Adrenal gland (tissue), 12 donors: ENCODE measurements around the gene PXT1. TPM values are rescaled to one million over a fixed set of nuclear protein-coding genes. Genes with fewer than 3 reads are reported as not detected.

Experiments used
- DNase-seq, 7 donors: peaks; one replicate each; pipeline ENCODE4 v3.0.0-alpha.2; 2019 to 2020
- H3K27ac ChIP-seq, 5 donors: fragments of 200-600 bp; sonication (generic) in 4 of 5; 1 replicate in 3 of 5; 2 replicates in 2 of 5; pipeline versions ENCODE4 v1.5.1 to v1.8.0; 2016 to 2020; ENCODE audit warnings: mild to moderate bottlenecking in 1 of 5
- H3K27me3 ChIP-seq: fragments of 200-600 bp; 2 replicates; pipeline ENCODE4 v1.8.0; 2021
- H3K36me3 ChIP-seq, 2 donors: fragments of 200-600 bp; replicated peaks in 1 of 2; 1 replicate in 1 of 2; 2 replicates in 1 of 2; pipeline versions ENCODE4 v1.5.1 to v1.8.0; 2018 to 2022
- H3K4me1 ChIP-seq, 2 donors: fragments of 200-600 bp; replicated peaks in 1 of 2; 1 replicate in 1 of 2; 2 replicates in 1 of 2; pipeline versions ENCODE4 v1.5.1 to v1.8.0; 2018 to 2021
- H3K4me3 ChIP-seq, 4 donors: fragments of 200-600 bp; sonication (generic) in 3 of 4; one replicate each; pipeline ENCODE4 v1.5.1; 2016 to 2018
- H3K9me3 ChIP-seq, 3 donors: fragments of 200-600 bp; sonication (generic) in 1 of 3; replicated peaks in 1 of 3; 1 replicate in 2 of 3; 2 replicates in 1 of 3; pipeline versions ENCODE4 v1.5.1 to v1.8.0; 2016 to 2021
- POLR2A ChIP-seq, 2 donors: fragments of 450-650 bp; IDR thresholded peaks; one replicate each; pipeline ENCODE4 v1.6.1; 2017; ENCODE audit warnings: antibody characterized with exemption in 2 of 2, mild to moderate bottlenecking in 2 of 2, moderate library complexity in 1 of 2
- WGBS, 4 donors: extraction: QIAGEN DNeasy Blood & Tissue Kit in 2 of 4; methylation state at CpG; one replicate each; pipeline versions ENCODE4 v1.1.5 to v1.1.7; 2013 to 2017; 5-methylcytosine and 5-hydroxymethylcytosine counted together
- intact Hi-C, 2 donors: fragments of 100-400 bp; cut with DNase I; formaldehyde crosslinking; loops; one replicate each; pipeline versions ENCODE4 v1.14.1 to v1.15.0; 2022 to 2023
- polyA plus RNA-seq, 3 donors: library from polyadenylated mRNA; stranded (reverse); fragments of 200-250 nt in 2 of 3; fragments of 350-450 nt in 1 of 3; fragmentation: Illumina TruSeq in 1 of 3; extraction: RNeasy Lipid Tissue Mini Kit (QIAGEN cat#74804) in 1 of 3; gene quantifications; one replicate each; pipeline ENCODE4 v1.2.3, GENCODE V29; 2013 to 2014
- total RNA-seq, 9 donors: library from RNA; depleted of rRNA in 4 of 9; stranded (reverse); fragments of >200 nt in 4 of 9; fragments of 120-200 nt in 1 of 9; fragmentation: NEBNext Ultra II Directional in 1 of 9; extraction: Animal tissue kit (Norgen Biotek cat#: 25700) in 1 of 9; gene quantifications; one replicate each; pipeline versions ENCODE4 v1.1.0 to v1.2.4, GENCODE V29; 2013 to 2023
- TF ChIP-seq, protein P1 (sequence below), 6 experiments: fragments of 450-650 bp in 4 of 6; fragments of 200-600 bp in 2 of 6; sonication (generic) in 1 of 6; IDR thresholded peaks; 1 replicate in 5 of 6; 2 replicates in 1 of 6; pipeline versions ENCODE4 v1.5.1 to v1.8.0; 2016 to 2021; ENCODE audit warnings: antibody characterized with exemption in 6 of 6, mild to moderate bottlenecking in 2 of 6, moderate library complexity in 1 of 6
- donor health status: healthy with polysubstance abuse.
- donor health status: Bipolar disorder and iron deficiency.
- donor health status: DM: yes; HTN: yes; CAD: no.
- donor health status: DM: no; HTN: no; CAD: no.
- donor health status: DM: no; HTN: no; CAD: no.
- donor health status: DM: yes; HTN: yes; CAD: no.

PXT1 gene
- total and polyA plus RNA-seq, 12 donors = not detected

DNA sequence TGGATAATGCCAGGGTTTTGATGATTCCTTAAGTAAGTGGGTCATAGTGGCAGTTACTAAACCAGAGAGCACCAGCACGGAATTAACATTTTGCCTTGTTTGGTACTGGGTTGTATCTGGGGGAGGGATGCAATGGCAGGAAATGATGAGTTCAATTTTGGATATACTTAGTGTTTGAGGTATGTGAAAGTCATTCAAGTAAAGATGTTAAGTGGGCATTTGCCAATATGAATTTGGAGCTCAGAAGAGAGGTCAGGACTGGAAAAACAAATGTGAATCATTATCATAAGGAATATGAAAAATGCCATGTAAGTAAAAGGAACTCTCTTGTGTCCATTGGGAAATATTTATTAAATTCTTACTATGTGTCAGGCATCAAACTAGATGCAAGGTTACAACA, 6.2 kb downstream of the PXT1 start:
- TF ChIP-seq POLR2A (IDR thresholded peaks at IDR 0.05) = no peak
- TF ChIP-seq, protein P1, sequence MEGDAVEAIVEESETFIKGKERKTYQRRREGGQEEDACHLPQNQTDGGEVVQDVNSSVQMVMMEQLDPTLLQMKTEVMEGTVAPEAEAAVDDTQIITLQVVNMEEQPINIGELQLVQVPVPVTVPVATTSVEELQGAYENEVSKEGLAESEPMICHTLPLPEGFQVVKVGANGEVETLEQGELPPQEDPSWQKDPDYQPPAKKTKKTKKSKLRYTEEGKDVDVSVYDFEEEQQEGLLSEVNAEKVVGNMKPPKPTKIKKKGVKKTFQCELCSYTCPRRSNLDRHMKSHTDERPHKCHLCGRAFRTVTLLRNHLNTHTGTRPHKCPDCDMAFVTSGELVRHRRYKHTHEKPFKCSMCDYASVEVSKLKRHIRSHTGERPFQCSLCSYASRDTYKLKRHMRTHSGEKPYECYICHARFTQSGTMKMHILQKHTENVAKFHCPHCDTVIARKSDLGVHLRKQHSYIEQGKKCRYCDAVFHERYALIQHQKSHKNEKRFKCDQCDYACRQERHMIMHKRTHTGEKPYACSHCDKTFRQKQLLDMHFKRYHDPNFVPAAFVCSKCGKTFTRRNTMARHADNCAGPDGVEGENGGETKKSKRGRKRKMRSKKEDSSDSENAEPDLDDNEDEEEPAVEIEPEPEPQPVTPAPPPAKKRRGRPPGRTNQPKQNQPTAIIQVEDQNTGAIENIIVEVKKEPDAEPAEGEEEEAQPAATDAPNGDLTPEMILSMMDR (IDR thresholded peaks at IDR 0.05) = no peak
- H3K36me3 ChIP-seq = no peaks in the 10 kb centered on the region
- H3K9me3 ChIP-seq = no peaks in the 10 kb centered on the region
- H3K4me3 ChIP-seq = no peak overlapping the region
- no peaks in the 10 kb centered on the region for H3K27me3 ChIP-seq
- H3K27ac ChIP-seq = no peak overlapping the region
- intact Hi-C loops = no loop called here
- 83 to 96% (median 92%) methylated on average over 1 of the region's 1 CpG for WGBS, 4 donors
- DNase-seq = no peak
- H3K4me1 ChIP-seq = peaks cover 0 to 8% of the 10 kb centered on the region in 2 donors

DNA sequence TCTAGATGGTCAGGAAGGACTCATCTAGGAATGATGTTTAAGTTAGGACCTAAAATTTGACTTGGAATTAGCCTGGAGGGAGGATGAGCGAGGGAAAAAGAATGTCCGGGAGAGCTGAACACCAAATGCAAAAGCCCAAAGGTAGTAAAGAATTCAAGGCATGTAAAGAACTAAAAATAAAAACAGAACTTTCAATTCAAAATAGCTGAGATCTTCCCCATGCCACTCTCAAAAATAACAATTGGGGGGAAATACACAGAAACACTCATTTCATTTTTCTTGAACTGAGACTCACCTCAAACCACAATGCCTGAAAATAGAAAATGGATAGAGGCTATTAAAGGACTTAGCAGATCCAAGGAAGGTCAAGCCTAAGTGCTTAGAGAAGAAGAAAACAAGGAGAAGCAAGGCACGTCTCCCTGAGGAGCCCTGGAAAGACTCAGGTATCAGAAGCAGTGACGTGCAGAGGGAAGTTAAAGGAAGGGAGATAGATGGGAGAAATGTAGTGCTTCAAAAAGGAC, 10.4 kb downstream of the PXT1 start:
- H3K27ac ChIP-seq = no peak overlapping the region
- H3K9me3 ChIP-seq = no peaks in the 10 kb centered on the region
- H3K4me3 ChIP-seq = no peak overlapping the region
- 73 to 93% (median 88%) methylated on average over 4 of the region's 4 CpGs for WGBS, 4 donors
- no peak for DNase-seq
- H3K36me3 ChIP-seq = no peaks in the 10 kb centered on the region
- no peaks in the 10 kb centered on the region for H3K4me1 ChIP-seq
- no peaks in the 10 kb centered on the region for H3K27me3 ChIP-seq
- TF ChIP-seq, protein P1 (IDR thresholded peaks at IDR 0.05) = no peak
- TF ChIP-seq POLR2A (IDR thresholded peaks at IDR 0.05) = no peak
- intact Hi-C loops = no loop called here

DNA sequence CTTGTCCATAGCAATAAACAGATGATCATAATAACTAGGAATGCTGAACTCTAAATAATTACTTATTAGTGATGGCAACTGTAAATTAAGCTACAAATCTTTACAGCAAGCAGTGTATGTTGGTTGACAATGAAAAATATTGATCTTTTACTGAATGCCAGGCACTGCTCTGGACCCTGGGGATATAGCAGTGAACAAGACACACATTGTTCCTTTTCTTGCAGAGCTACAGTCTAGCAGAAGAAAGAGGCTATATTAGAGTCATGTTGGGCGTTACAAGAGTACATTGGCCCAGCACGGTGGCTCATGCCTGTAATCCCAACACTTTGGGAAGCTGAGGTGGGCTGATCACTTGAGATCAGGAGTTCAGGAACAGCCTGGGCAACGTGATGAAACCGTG, 11.5 kb downstream of the PXT1 start:
- H3K4me1 ChIP-seq = no peaks in the 10 kb centered on the region
- no peak for DNase-seq
- H3K4me3 ChIP-seq = no peak overlapping the region
- 77 to 89% (median 83%) methylated on average over 4 of the region's 4 CpGs for WGBS, 4 donors
- no peaks in the 10 kb centered on the region for H3K9me3 ChIP-seq
- TF ChIP-seq, protein P1 (IDR thresholded peaks at IDR 0.05) = no peak
- TF ChIP-seq POLR2A (IDR thresholded peaks at IDR 0.05) = no peak
- no peaks in the 10 kb centered on the region for H3K36me3 ChIP-seq
- no peaks in the 10 kb centered on the region for H3K27me3 ChIP-seq
- intact Hi-C loops = no loop called here
- H3K27ac ChIP-seq = no peak overlapping the region

DNA sequence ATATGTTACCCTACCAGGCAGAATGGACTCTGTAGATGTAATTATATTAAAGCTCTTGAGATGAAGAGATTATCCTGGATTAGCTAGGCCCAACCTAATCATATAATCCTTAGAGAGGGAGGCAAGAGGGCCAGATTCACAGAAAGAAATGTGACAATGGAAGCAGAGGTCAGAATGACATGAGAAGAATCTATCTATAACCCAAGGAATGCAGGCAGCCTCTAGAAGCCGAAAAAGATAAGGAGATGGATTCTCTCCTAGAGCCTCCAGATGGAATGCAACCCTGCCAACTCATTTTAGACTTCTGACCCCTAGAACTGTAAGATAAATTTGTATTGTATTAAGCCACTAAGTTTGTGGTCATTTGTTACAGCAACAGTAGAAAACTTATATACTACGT, 12.3 kb downstream of the PXT1 start:
- Histone ChIP-seq H3K36me3 (no peaks in the 10 kb centered on the region), H3K4me3 (no peak overlapping the region), H3K4me1 (no peaks in the 10 kb centered on the region), H3K9me3 (no peaks in the 10 kb centered on the region), H3K27me3 (no peaks in the 10 kb centered on the region), H3K27ac (no peak overlapping the region)
- WGBS, 4 donors = 61 to 73% (median 71%) methylated on average over 2 of the region's 2 CpGs
- DNase-seq = no peak
- TF ChIP-seq, protein P1 (IDR thresholded peaks at IDR 0.05) = no peak
- no peak for TF ChIP-seq POLR2A (IDR thresholded peaks at IDR 0.05)
- intact Hi-C loops = no loop called here
